H9 (cell line): ENCODE results near the gene NEDD9. TPM values are rescaled to one million over a fixed set of nuclear protein-coding genes. Genes with fewer than 3 reads are reported as not detected.

Experiments used
- DNase-seq: peaks from one replicate; pipeline ENCODE4 v3.0.0-alpha.2; 2017
- H2AFZ ChIP-seq: one replicate; pipeline ENCODE4 v1.6.1; 2013; ENCODE audit warnings: mild to moderate bottlenecking, low read length, control low read depth, moderate library complexity
- H2AK5ac ChIP-seq: 2 replicates; pipeline ENCODE4 v1.6.1; 2013; ENCODE audit warnings: low read length, control low read depth, mixed read lengths; ENCODE audit not compliant: insufficient read length
- H2BK120ac ChIP-seq: one replicate; pipeline ENCODE4 v1.6.1; 2013; ENCODE audit warnings: low read depth, mild to moderate bottlenecking, low read length, control low read depth, inconsistent platforms; ENCODE audit not compliant: poor library complexity, severe bottlenecking
- H2BK12ac ChIP-seq: 2 replicates; pipeline ENCODE4 v1.6.1; 2013; ENCODE audit warnings: low read length, control low read depth, mixed read lengths, low read depth; ENCODE audit not compliant: insufficient read length
- H2BK15ac ChIP-seq: 2 replicates; pipeline ENCODE4 v1.6.1; 2013; ENCODE audit warnings: low read depth, low read length, control low read depth
- H2BK20ac ChIP-seq: one replicate; pipeline ENCODE4 v1.6.1; 2013; ENCODE audit warnings: low read depth, mild to moderate bottlenecking, low read length, control low read depth, inconsistent platforms; ENCODE audit not compliant: poor library complexity, severe bottlenecking
- H2BK5ac ChIP-seq: 2 replicates; pipeline ENCODE4 v1.6.1; 2013; ENCODE audit warnings: low read length, control low read depth, mixed read lengths; ENCODE audit not compliant: insufficient read length
- H3K14ac ChIP-seq: 2 replicates; pipeline ENCODE4 v1.6.1; 2013; ENCODE audit warnings: low read length, control low read depth; ENCODE audit not compliant: insufficient read depth
- H3K18ac ChIP-seq: 2 replicates; pipeline ENCODE4 v1.6.1; 2013; ENCODE audit warnings: low read depth, mild to moderate bottlenecking, mixed read lengths, low read length, control low read depth; ENCODE audit not compliant: insufficient read length
- H3K23ac ChIP-seq: 2 replicates; pipeline ENCODE4 v1.6.1; 2013; ENCODE audit warnings: low read length, control low read depth, mixed read lengths, low read depth; ENCODE audit not compliant: insufficient read length
- H3K23me2 ChIP-seq: 2 replicates; pipeline ENCODE4 v1.6.1; 2013; ENCODE audit warnings: low read depth, mild to moderate bottlenecking, mixed read lengths, low read length, control low read depth; ENCODE audit not compliant: insufficient read length, poor library complexity, severe bottlenecking
- H3K27ac ChIP-seq: 2 replicates; pipeline ENCODE4 v1.5.1; 2013; ENCODE audit warnings: low read length, control low read depth, mixed read lengths, low read depth; ENCODE audit not compliant: insufficient read length
- H3K27me3 ChIP-seq: 2 replicates; pipeline ENCODE4 v1.6.1; 2013; ENCODE audit warnings: low read length, control low read depth, inconsistent platforms; ENCODE audit not compliant: insufficient read depth
- H3K4ac ChIP-seq: 2 replicates; pipeline ENCODE4 v1.6.1; 2013; ENCODE audit warnings: low read depth, mild to moderate bottlenecking, control low read depth, inconsistent platforms, low read length, moderate library complexity
- H3K4me1 ChIP-seq: 2 replicates; pipeline ENCODE4 v1.6.1; 2013; ENCODE audit warnings: low read length, control low read depth, inconsistent platforms; ENCODE audit not compliant: insufficient read depth
- H3K4me2 ChIP-seq: 2 replicates; pipeline ENCODE4 v1.6.1; 2013; ENCODE audit warnings: low read length, control low read depth, mixed read lengths; ENCODE audit not compliant: insufficient read length, insufficient read depth
- H3K56ac ChIP-seq: 2 replicates; pipeline ENCODE4 v1.6.1; 2013; ENCODE audit warnings: low read depth, mild to moderate bottlenecking, mixed read lengths, low read length, control low read depth; ENCODE audit not compliant: insufficient read length
- H3K79me1 ChIP-seq: 2 replicates; pipeline ENCODE4 v1.6.1; 2013; ENCODE audit warnings: low read depth, mild to moderate bottlenecking, moderate library complexity, low read length, control low read depth, inconsistent platforms; ENCODE audit not compliant: insufficient read depth, poor library complexity, severe bottlenecking
- H3K79me2 ChIP-seq: 2 replicates; pipeline ENCODE4 v1.6.1; 2013; ENCODE audit warnings: low read length, control low read depth, inconsistent platforms; ENCODE audit not compliant: insufficient read depth
- H3K9ac ChIP-seq: 2 replicates; pipeline ENCODE4 v1.6.1; 2013; ENCODE audit warnings: low read length, control low read depth, mixed read lengths; ENCODE audit not compliant: insufficient read length; ENCODE audit errors: extremely low read depth
- H3K9me3 ChIP-seq: one replicate; pipeline ENCODE4 v1.6.1; 2013; ENCODE audit warnings: low read depth, low read length, inconsistent platforms; ENCODE audit not compliant: control insufficient read depth
- H3T11ph ChIP-seq: one replicate; pipeline ENCODE4 v1.6.1; 2013; ENCODE audit warnings: mild to moderate bottlenecking, low read length, control low read depth, inconsistent platforms
- H4K20me1 ChIP-seq: one replicate; pipeline ENCODE4 v1.6.1; 2013; ENCODE audit not compliant: control insufficient read depth, insufficient read length, insufficient read depth
- H4K5ac ChIP-seq: 2 replicates; pipeline ENCODE4 v1.6.1; 2013; ENCODE audit warnings: low read depth, mild to moderate bottlenecking, mixed read lengths, low read length, control low read depth; ENCODE audit not compliant: insufficient read length
- H4K8ac ChIP-seq: replicated peaks from 2 replicates; pipeline ENCODE4 v1.6.1; 2013; ENCODE audit warnings: low read length, control low read depth, mixed read lengths, low read depth; ENCODE audit not compliant: insufficient read length
- H4K91ac ChIP-seq: 2 replicates; pipeline ENCODE4 v1.6.1; 2013; ENCODE audit warnings: low read depth, mild to moderate bottlenecking, moderate library complexity, mixed read lengths, low read length, control low read depth; ENCODE audit not compliant: insufficient read length
- H3K27ac Mint-ChIP-seq, 3 experiments: 2 replicates in 2 of 3; 3 replicates in 1 of 3; pipeline ENCODE4 v1.8.0; 2020 to 2021; ENCODE audit warnings: mixed read lengths in 3 of 3, mild to moderate bottlenecking in 1 of 3, moderate library complexity in 1 of 3
- H3K27me3 Mint-ChIP-seq: 2 replicates; pipeline ENCODE4 v1.8.0; 2021; ENCODE audit warnings: low read depth, mild to moderate bottlenecking, moderate library complexity, mixed read lengths
- H3K36me3 Mint-ChIP-seq, 3 experiments: 2 replicates in 2 of 3; 3 replicates in 1 of 3; pipeline ENCODE4 v1.8.0; 2020 to 2021; ENCODE audit warnings: low read depth in 3 of 3, mixed read lengths in 3 of 3; ENCODE audit not compliant: insufficient read depth in 1 of 3
- H3K4me1 Mint-ChIP-seq, 2 experiments: 2 replicates each; pipeline ENCODE4 v1.8.0; 2020; ENCODE audit warnings: mixed read lengths in 2 of 2
- H3K4me3 Mint-ChIP-seq, 2 experiments: 2 replicates in 1 of 2; 3 replicates in 1 of 2; pipeline ENCODE4 v1.8.0; 2020 to 2021; ENCODE audit warnings: mild to moderate bottlenecking in 2 of 2, mixed read lengths in 2 of 2, moderate library complexity in 1 of 2
- H3K9me3 Mint-ChIP-seq, 2 experiments: 2 replicates in 1 of 2; 3 replicates in 1 of 2; pipeline ENCODE4 v1.8.0; 2020; ENCODE audit warnings: mild to moderate bottlenecking in 2 of 2, mixed read lengths in 2 of 2, moderate library complexity in 1 of 2
- CTCF ChIP-seq: fragments of 200-600 bp; sonication (generic); conservative IDR thresholded peaks from 3 replicates; pipeline ENCODE4 v1.8.0; 2021; ENCODE audit warnings: antibody characterized with exemption, mild to moderate bottlenecking
- WGBS: extraction: QIAGEN DNeasy Blood & Tissue Kit; methylation state at CpG from one replicate; pipeline ENCODE4 v1.1.7; 2013; ENCODE audit warnings: missing lambda C conversion rate, low lambda C conversion rate, mixed read lengths; ENCODE audit not compliant: insufficient read length; ENCODE audit errors: extremely low coverage; 5-methylcytosine and 5-hydroxymethylcytosine counted together
- total RNA-seq: library from RNA; stranded (reverse); gene quantifications from 2 replicates; pipeline ENCODE4 v1.2.1, GENCODE V29; 2021

NEDD9 gene
- total RNA-seq, 1 experiment from 2014 or later, result 5.5 TPM

- Histone ChIP-seq H3K23ac (no peak overlapping the region), H3K79me2 (peaks cover 2% of the 10 kb centered on the region; the same call in 1 of the 2 replicates), H2BK12ac (no peak overlapping the region), H2BK120ac (no peak overlapping the region), H3K79me1 (no peaks in the 10 kb centered on the region), H4K20me1 (no peaks in the 10 kb centered on the region), H2BK20ac (no peak overlapping the region), H2BK5ac (no peak overlapping the region), H3T11ph (no peak overlapping the region), H3K23me2 (no peaks in the 10 kb centered on the region), H3K14ac (no peak overlapping the region), H3K18ac (no peak overlapping the region), H2AFZ (no peak overlapping the region), H3K9me3 (no peaks in the 10 kb centered on the region), H4K5ac (no peak overlapping the region), H3K27me3 (no peaks in the 10 kb centered on the region), H3K4ac (no peak overlapping the region), H3K4me1 (no peaks in the 10 kb centered on the region; the same call in 1 of the 2 replicates), H3K56ac (no peak overlapping the region), H3K4me2 (no peak overlapping the region), H2AK5ac (no peak overlapping the region), H4K8ac (no peak overlapping the region), H3K9ac (no peak overlapping the region), H3K27ac (no peak overlapping the region), H2BK15ac (no peak overlapping the region), H4K91ac (no peak overlapping the region)
- H3K4me1 Mint-ChIP-seq, result peaks cover 19 to 24% of the 10 kb centered on the region in 2 experiments
- no peaks in the 10 kb centered on the region for H3K27me3 Mint-ChIP-seq
- no peak for TF ChIP-seq CTCF
- no peak overlapping the region; a peak in 1 of 7 replicates for H3K27ac Mint-ChIP-seq
- H3K4me3 Mint-ChIP-seq, result no peak overlapping the region
- no peaks in the 10 kb centered on the region for H3K9me3 Mint-ChIP-seq
- DNase-seq, result no peak
- H3K36me3 Mint-ChIP-seq, result no peaks in the 10 kb centered on the region; a peak in 1 of 7 replicates
- WGBS, result no CpG with 5 or more reads among the region's 5 CpGs
These were observed 58.2 kb downstream of the NEDD9 start for GRCh38 chr6:11174242-11174611.
